ENCODE results near the gene SHCBP1L.

DNA sequence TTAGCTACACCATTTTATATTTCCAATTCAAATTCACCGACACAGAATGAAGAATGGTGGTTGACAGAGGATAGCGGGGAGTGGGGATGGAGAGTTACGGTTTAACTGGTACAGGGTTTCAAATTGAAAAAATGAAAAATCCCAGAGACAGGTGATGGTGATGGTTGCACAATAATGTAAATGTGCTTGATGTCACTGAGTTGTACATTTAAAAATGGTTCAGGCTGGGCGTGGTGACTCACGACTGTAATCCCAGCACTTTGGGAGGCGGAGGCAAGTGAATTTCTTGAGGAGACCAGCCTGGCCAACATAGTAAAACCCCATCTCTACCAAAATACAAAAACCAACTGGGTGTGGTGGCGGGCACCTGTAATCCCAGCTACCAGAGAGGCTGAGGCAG, 31.2 kb upstream of the SHCBP1L start:
- no peak for TF ChIP-seq GABPA (IDR thresholded peaks at IDR 0.05 in 1 of 2, conservative IDR thresholded peaks at IDR 0.05 in 1 of 2)
- TF ChIP-seq, protein P1, sequence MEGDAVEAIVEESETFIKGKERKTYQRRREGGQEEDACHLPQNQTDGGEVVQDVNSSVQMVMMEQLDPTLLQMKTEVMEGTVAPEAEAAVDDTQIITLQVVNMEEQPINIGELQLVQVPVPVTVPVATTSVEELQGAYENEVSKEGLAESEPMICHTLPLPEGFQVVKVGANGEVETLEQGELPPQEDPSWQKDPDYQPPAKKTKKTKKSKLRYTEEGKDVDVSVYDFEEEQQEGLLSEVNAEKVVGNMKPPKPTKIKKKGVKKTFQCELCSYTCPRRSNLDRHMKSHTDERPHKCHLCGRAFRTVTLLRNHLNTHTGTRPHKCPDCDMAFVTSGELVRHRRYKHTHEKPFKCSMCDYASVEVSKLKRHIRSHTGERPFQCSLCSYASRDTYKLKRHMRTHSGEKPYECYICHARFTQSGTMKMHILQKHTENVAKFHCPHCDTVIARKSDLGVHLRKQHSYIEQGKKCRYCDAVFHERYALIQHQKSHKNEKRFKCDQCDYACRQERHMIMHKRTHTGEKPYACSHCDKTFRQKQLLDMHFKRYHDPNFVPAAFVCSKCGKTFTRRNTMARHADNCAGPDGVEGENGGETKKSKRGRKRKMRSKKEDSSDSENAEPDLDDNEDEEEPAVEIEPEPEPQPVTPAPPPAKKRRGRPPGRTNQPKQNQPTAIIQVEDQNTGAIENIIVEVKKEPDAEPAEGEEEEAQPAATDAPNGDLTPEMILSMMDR (IDR thresholded peaks at IDR 0.05; ENCODE audit: low read depth, low read length, missing input control) = no peak
- no peak for TF ChIP-seq RXRA (IDR thresholded peaks at IDR 0.05)
- no peak for TF ChIP-seq YY1 (IDR thresholded peaks at IDR 0.05)
- no peak for TF ChIP-seq RAD21 (IDR thresholded peaks at IDR 0.05)
- TF ChIP-seq SP1 (IDR thresholded peaks at IDR 0.05) = no peak
- no peak for TF ChIP-seq EGR1 (IDR thresholded peaks at IDR 0.05; ENCODE audit: low read depth in 2 of 2)
- TF ChIP-seq, protein P2, sequence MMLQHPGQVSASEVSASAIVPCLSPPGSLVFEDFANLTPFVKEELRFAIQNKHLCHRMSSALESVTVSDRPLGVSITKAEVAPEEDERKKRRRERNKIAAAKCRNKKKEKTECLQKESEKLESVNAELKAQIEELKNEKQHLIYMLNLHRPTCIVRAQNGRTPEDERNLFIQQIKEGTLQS (IDR thresholded peaks at IDR 0.05) = no peak
- TF ChIP-seq HNF4G (IDR thresholded peaks at IDR 0.05) = no peak
- TF ChIP-seq TAF1 (conservative IDR thresholded peaks at IDR 0.05) = no peak
